HG02852 (cell line): Measurements from ENCODE around the gene KBTBD12.

Experiments
- ATAC-seq: cut with Tn5 transposase; IDR thresholded peaks from one replicate; pipeline ENCODE4 v1.9.1; 2021; ENCODE audit warnings: mild to moderate bottlenecking, moderate library complexity; ENCODE audit not compliant: unreplicated experiment

The KBTBD12 gene

DNA sequence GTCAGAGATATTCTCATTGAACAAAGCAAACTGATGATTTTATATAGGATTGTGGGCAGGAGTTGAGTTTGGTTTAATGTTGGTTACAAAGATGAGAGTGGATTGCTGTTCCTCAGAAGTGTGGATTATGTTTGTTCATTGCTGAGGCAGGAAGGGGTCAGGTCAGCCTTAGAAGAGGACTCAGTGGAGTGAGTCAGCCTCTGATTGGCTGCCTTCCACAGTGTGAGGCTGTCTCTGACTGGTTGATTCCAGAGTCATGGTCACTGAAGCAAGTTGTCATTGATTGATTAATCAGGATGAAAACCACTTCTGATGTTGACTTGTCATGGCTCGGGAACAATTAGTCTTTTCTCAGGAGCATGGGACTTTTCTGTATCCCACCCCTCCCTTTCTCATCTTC is 36.2 kb downstream of the KBTBD12 start:
- ATAC-seq: no peak

DNA sequence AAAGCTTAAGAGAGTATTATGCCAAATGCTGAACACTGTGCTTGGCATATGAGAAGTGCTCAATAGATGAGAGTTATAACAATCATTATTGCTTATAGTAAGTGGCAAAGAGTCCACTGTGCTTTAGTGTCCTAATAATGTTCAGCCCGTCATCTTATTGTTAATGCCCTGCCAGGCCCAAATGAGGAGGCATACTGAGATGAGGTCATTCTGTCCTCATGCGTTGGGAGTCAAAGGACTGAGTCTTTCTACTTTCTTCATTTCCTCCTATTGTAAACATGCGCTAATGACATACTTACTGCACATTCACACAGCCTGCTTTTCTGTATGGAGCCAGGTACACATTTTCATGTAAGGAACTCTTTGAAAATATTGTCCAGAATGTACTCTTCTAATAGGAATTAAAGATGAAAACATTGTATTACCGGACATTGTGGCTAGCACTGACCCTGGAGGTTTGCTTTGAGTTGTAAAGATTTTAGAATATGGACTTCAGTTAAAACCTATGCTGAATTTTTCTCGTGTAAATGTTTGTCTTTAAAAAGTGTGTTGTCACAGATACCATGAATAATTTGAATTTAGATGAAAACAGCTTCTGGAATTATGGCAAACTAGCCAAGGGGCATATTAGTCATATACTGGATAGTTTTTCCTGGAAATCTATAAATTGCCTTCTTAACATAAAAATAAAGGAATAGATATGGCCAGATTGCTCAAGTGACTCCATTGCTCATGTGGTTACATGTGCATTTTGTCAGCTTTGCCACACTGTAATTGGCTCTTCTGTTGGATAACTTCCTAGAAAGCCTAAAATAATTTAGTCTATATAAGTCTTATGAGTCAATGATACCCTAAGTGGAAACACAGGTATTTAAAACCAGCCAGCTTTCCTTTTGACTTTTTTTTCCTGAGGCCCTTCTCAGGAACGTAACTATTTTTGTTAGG is 38.3 kb downstream of the KBTBD12 start:
- ATAC-seq: no peak

DNA sequence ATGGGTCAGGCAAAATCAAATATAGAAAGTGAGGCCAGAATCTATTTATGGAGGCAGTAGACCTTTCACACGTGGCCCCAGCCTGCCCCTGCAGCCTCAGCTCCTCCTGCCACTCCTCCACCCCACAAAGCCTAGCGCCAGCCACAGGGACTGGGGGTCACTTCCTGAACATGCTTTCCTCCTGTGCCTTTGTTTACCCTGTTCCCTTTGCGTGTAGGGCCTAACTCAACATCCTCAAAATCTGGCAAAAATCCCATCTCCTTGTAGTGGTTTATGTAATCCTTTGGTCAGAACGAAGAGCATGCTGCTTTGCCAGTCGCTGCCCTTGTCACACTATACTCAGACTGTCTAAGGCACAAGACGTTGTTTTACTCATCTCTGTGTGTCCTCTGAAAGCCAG is 39.6 kb downstream of the KBTBD12 start:
- ATAC-seq: no peak

DNA sequence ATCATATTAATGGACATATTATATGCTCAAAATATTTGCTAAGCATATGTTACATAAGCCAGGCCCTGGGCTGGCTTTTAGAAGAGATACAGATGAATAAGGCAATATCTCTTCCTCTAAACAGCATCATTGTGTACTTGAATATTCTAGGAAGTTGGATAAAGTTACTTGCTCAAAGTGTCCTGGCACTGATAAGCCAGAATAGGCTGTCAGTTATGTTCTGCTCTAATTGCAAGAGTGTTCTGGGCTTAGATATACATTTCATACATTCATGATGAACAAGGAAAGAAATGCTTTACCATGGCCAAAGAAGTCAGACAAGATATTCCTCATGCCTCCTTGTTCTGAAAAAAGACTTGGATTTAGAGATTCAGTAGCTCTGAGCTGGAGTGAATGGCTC is 40.7 kb downstream of the KBTBD12 start:
- ATAC-seq: no peak

DNA sequence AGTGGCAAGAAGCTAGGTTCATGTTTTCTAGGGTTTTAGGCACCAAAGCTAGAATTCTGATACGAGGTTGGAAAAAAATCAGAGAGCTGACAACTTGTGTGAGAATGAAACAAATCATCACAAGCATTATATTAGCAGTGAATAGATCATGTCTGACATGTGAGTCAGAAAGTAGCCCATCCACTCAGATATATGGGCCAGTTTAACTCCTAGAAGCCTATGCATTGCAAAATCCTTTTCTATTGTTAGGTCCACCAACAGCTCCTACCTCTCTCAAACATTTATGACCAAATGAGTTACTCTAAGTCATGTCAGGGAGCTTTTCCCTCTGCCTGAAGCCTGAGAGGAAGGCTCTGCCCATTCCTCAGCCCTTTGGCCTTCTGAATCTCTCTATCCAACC is 44.0 kb downstream of the KBTBD12 start:
- ATAC-seq: no peak

DNA sequence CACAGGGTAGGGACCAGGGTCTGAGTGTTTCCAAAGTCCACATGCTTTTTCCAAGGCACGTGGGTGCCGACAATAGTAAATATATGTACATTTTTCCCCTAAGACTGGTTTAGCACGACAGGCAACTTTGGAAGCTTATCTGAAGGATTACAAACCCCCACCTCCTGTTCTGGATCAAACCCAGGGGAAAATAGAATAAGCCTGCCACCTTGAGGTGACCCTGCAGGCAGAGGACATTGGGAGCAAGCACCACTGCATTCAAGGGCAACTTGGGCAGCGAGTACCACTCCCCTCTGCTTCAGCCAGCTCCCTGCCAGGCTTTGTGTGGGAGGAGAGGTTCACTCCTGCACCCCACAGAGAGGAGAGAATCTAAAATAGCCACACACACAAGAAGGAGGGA is 44.8 kb downstream of the KBTBD12 start:
- no peak for ATAC-seq

DNA sequence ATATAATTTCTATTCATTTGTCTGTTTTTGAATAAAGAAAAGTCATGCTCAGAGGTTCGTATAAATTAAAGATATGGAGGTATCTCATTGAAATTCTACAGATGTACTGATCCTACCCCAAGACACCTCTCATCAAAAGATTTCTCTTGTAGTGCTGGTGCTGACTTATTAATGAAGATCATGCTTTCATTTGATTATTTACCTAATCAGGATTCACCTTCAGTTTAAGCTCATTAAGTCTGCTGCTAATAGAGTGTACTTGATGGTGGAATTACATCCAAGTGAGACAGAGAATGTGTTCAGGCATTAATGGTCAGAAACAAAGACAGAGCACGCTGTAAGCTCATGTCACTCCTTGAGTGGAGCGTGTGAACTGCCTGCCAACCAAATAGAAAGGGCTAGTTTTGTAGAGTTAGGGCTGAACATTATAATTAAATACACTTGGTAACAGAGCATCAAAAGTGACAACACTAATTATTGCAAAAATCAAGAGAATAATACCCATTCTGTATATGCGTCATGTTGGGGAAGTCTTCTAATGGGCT is 45.5 kb downstream of the KBTBD12 start:
- ATAC-seq: no peak

DNA sequence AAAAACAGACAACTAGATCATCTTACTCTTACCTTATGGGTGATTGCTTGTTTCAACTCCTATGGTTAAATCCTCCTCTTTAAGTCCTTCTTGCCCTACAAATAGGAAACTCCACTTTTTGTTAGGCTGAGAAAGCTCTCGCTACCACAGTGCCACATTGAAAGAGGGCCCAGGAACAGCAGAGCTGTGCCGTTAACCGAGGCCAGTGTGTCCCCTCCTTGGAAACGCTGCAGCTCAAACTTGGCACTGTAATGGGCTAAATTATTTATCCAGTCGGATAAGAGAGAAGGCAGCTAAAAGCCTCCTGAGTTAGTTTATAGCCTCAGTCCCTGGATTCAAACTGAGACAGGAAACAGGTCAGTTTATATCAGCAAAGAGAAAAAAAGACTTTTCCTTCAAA is 46.1 kb downstream of the KBTBD12 start:
- ATAC-seq: no peak

DNA sequence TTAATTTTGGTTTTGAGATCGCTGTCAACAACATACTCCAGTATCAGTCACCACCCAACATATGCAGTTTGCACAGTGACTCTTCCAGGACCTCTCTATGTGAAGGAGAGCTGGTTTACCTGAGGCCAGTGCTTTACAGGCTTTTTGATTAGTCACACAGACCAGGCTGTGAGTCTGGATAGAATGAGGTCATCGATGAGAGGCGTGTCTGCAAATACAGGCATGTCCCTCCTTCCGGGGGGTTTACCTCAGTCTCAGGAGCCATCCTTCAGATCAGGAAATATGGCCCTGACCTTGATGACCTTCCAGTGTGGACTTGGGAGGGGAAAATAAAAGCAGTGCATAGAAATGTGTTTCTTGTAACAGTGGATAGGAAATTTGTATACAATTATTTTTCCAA is 46.9 kb downstream of the KBTBD12 start:
- ATAC-seq: no peak

DNA sequence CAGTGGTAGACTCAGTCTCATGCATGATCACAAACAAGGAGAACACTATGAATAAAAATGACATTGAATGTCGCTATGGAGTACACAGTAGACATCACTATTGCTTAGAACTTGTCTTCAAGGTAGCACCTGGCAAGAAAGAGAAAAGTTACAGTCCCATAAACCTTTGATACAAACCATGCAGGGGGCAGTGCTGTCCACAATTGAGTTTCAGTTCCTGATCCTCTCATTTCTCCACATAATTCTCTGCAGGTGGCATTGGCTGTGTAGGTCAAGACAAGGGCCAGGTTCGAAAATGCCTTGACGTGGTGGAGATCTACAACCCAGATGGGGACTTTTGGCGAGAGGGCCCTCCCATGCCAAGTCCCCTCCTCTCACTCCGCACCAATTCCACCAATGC is 47.9 kb downstream of the KBTBD12 start:
- no peak for ATAC-seq

DNA sequence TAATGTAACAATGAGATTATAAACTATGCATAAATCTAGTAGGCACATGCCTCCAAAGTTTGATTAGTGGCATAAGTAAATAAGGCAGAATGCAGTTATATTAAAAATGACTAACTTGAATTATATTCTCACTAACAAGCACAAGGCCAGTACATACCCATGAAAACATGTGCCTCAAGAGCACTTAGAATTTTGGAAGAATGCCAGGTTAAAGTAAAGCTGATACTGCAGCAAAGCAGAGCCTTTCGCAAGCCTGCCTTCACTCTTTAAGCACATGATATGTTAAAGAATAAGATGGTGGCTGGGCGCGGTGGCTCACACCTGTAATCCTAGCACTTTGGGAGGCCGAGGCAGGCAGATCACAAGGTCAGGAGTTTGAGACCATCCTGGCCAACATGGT is 49.0 kb downstream of the KBTBD12 start:
- no peak for ATAC-seq

DNA sequence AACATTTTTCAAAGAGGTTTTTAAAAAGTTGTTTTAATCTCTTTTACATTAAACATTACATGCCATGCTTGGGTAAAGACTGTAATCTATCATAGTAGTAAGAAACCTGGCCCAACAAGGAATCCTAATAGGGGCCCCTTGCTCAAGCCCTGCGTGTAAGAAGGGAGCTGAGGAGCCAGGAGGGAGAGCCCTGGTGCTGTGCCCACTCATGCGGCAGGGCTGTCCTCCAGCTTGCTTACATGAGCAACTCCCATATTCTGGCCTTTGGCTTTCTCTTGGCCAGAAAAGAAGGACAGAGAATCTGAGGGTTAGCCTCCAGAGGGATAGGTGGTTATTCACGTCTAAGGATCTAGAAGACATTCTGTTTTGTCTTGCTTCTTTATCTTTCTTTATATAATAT is 49.8 kb downstream of the KBTBD12 start:
- ATAC-seq: no peak

DNA sequence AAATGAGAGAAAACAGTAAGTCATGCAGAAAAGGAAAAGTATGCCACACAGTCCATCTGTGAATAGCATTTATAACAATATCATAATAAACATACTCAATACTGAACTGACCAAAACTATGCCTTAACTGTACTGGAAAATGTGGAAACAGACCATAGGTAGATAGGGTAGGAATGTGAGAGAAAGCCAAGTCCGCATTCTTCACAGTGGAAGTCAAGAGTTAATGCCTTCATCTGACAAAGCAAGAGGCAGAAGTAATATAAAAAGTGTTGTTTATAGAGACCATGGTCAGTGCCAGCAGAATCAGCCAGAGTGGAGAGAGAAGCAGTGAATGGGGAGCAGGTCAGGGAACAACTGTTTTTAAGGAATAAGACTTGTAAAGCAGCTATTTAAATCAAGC is 52.3 kb downstream of the KBTBD12 start:
- ATAC-seq: no peak

DNA sequence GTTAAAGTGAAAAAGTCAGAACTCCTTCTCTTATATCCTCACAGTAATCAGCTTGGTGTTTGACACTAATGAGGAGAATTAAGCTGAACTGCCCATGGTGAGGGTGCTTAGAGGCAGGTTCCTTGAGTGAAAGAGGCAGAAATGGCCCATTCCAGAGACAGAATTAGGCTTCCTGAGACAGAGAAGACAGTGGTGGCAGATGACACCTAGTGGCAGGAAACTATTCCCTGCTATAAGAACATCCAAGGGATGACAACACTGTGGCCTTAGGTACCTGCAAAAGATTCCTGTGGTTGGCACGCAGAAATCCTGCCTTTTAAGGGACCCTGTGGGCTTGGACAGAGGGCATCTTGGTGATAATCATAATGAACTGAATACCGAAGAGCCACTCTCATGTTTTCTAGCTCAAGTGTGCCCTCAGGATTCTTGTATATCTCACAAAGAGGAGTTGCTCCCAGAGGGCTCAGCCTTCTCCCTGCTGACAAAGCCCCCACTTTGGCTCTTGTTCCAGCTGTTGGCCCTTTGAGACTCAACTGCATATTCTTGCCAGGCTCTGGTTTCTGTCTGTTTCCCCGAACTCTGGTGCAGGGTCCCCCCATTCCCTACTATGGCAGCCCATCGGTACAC is 56.0 kb downstream of the KBTBD12 start:
- no peak for ATAC-seq

DNA sequence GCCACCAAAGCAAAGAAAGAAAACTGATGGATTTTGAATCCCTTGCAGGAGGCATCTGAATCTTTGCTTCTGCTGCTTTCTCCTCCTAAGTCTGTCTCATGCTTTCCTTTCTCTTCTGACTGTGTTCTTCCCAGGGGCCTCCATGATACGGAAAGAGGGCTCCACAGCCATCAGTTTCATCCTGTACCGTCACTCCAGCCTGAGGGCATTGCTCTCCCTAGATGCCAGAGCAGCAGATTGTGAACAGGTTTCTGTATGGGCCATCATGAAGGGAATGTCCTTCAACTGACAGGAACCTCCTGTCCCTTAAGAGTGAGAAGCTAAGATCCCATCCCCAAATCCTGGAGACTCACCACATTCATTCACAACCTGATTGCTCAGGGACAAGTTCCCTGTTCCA is 59.2 kb downstream of the KBTBD12 start:
- ATAC-seq: no peak

DNA sequence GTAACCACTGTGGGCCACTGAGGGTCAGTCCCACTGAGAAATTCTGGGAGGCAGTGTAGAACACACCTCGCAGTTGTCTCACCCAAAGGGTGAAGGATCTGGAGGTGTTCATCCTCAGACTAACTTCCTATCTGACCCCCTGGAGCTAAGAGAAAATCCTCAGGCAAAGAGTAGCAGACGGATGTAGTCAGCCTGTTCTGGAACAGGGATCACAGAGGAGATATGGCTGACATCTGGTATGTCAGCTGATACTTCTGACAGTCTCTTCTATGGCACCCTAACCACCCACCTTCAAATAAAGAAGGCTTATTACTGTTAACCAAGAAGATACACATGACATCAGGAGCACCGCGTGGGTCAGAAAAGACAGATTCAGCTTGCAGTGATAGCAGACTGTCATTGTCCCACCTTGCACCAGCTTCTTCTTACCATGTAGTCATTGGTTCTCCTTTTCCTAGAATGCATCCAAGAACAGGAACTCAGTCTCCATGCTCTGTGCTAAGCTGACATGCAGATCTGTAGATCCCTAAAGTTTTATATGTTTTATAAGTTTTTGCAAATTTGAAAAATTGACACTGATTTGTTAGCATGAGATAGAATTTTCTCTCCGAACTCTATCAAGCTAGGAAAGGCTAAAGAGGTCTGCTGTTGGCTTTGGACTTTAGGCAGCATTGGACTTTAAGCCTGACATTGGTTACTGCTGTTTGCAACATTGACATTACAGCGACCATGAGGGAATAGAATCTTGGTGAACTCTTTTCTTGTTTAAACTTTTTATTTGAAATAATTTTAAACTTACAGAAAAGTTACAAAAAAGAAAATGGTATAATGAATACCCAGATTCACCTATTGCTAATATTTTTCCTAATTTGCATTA is 60.4 kb downstream of the KBTBD12 start:
- ATAC-seq: no peak

DNA sequence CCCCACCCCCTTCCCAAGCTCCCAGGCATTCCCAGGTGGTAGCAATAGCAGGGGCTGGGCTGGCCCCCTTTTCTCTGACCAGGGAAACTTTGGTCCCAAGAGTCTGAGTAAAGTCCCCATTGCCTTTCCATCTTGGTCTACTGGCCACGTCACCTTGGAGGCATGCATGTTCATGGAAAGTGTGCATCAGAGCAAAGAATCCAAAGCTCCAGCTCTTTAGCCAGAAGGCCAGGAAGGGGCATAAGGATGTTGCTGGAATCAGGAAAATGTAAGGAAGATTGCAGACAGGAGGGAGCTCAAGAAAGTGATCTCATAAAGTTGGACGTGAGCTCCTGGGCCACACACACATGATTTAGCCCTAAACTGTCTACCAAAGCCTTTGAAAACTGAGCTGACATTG is 63.6 kb downstream of the KBTBD12 start:
- no peak for ATAC-seq

DNA sequence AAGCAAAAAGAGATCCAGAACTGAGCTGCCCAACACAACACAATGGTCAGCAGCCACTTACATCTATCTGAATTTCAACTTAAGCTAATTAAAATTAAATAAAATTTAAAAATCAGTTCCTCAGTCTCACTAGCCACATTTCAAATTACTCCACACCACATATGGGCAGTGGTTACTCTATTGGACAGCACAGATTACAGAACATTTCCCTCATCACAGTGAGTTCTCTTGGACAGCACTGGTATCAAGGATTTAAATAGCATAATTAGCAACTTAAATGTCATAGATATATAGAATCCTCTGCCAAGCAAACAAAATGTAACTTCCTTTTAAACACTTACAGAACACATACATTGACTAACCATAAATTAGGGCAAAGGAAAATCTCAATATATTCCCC is 64.4 kb downstream of the KBTBD12 start:
- ATAC-seq: no peak

DNA sequence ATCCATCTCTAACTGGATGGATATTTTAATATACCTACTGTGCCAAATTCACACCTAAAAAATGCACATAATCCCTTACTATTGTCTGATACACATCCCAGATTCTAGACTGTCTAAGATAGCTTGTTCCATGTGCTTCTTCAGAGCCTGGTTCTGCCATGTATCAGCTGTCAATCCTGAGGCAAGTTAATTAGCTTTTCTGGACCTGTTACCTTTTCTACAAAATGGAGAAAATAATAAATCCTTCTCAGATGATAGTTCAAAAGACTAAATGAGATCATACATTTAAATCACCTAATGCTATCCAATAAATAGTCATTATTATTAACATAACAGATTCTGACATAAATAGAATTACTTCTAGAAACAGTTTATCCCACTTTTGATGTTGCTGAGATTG is 66.1 kb downstream of the KBTBD12 start:
- ATAC-seq: no peak

DNA sequence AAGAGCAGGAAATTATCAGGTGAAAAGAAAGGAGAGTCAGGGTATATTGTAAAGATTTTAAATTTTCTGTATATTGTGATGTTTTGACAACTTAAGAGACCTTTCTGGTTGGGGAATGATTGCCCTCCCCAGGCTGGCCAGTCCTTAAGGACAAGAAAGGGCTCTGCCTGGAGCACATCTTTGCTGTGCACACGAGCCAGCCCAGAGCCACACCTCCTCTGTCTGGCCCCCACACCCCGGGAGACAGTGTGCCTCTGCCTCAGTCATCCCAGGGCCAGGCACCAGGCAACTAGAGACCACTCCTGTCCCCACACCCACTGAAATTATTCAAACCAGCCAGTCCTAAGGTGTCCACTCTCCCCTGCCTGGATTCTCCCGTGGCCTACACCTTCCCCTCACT is 67.1 kb downstream of the KBTBD12 start:
- no peak for ATAC-seq

DNA sequence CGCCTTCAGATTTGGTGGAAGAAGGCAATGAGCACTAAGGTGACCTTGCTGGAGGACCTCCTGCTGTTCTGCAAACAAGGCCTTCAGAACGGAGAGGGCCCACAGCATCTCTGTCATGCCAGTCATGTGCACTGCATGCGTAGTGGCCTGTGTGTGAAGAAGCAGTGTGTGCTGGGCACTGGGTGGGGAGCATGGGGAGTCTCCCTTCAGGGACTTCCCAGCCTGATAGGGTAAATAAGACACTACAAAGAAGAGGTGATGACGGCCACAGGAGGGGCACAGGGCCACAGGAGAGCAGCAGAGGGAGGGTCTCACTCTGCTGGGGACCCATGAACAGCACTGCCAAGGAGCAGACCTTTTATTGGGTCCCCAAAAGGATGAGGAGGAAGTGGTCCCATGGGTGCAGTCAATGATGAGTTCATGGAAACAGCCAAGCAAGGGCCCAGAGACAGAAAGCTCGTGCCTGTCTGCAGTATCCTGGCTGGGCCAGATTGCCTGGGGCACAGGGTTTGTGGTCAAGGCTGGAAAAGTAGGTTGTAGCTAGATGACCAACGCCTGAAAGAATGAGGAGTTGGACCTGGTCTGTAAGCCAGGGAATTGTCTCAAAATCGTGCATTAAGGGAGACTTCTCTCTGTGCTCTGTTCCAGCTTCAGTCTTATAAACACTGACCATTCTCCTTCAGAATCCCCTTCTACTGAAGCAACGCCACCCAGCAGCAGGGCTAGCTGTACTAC is 69.4 kb downstream of the KBTBD12 start:
- ATAC-seq: no peak
